ENCODE measurements around the gene MED31. TPM values are rescaled to one million over a fixed set of nuclear protein-coding genes. Genes with fewer than 3 reads are reported as not detected.
"Not testable (repeated sequence)": the region's sequence is repeated elsewhere in the genome, so short reads cannot be mapped to it uniquely, and the experiment has no call there.

Gene MED31
- polyA plus RNA-seq, 1 experiment: 24.6 TPM

- ChIA-PET POLR2A (no interaction called here), CTCF (no interaction called here)
- no peaks in the 10 kb centered on the region for H3K9me3 ChIP-seq (ENCODE audit: control insufficient read depth, insufficient read depth, low read length)
- TF ChIP-seq, protein P1, sequence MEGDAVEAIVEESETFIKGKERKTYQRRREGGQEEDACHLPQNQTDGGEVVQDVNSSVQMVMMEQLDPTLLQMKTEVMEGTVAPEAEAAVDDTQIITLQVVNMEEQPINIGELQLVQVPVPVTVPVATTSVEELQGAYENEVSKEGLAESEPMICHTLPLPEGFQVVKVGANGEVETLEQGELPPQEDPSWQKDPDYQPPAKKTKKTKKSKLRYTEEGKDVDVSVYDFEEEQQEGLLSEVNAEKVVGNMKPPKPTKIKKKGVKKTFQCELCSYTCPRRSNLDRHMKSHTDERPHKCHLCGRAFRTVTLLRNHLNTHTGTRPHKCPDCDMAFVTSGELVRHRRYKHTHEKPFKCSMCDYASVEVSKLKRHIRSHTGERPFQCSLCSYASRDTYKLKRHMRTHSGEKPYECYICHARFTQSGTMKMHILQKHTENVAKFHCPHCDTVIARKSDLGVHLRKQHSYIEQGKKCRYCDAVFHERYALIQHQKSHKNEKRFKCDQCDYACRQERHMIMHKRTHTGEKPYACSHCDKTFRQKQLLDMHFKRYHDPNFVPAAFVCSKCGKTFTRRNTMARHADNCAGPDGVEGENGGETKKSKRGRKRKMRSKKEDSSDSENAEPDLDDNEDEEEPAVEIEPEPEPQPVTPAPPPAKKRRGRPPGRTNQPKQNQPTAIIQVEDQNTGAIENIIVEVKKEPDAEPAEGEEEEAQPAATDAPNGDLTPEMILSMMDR (IDR thresholded peaks at IDR 0.05; ENCODE audit: low read depth, low read length): no peak
- no peak for DNase-seq (ENCODE audit: low read depth, low spot score)
- no peaks in the 10 kb centered on the region for H3K27me3 ChIP-seq (ENCODE audit: control insufficient read depth, insufficient read depth, low read length)
- H3K4me3 ChIP-seq (ENCODE audit: low read depth, low read length): no peak overlapping the region
- H3K27ac ChIP-seq (ENCODE audit: low read depth, low read length): no peak overlapping the region
Measured at GRCh38 chr17:6695565-6695964, 44.2 kb upstream of the MED31 start.

- no peak overlapping the region for H3K27ac ChIP-seq (ENCODE audit: low read depth, low read length)
- TF ChIP-seq, protein P1 (IDR thresholded peaks at IDR 0.05; ENCODE audit: low read depth, low read length): no peak
- no peak overlapping the region for H3K4me3 ChIP-seq (ENCODE audit: low read depth, low read length)
- POLR2A ChIA-PET: no interaction called here
- CTCF ChIA-PET: no interaction called here
- no peak for DNase-seq (ENCODE audit: low read depth, low spot score)
- H3K27me3 ChIP-seq (ENCODE audit: control insufficient read depth, insufficient read depth, low read length): peaks cover 2% of the 10 kb centered on the region
- H3K9me3 ChIP-seq (ENCODE audit: control insufficient read depth, insufficient read depth, low read length): no peaks in the 10 kb centered on the region
Measured at GRCh38 chr17:6695051-6695450, 43.6 kb upstream of the MED31 start.

DNA sequence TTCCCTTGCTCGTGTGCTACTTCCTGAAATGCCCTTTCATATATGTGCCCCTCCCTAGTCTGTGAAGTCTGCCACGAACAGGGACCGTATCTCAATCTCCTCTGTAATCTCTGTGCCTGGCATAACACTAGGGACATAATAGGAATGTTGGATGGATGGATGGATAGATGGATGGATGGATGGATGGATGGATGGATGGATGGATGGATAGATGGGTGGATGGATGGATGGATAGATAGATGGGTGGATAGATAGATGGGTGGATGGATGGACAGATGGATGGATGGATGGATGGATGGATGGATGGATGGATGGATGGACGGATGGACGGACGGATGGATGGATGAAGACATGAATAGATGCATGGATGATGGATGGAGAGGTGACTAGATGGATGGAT is 40.6 kb upstream of the MED31 start:
- H3K4me3 ChIP-seq (ENCODE audit: low read depth, low read length); H3K9me3 ChIP-seq (ENCODE audit: control insufficient read depth, insufficient read depth, low read length); H3K27ac ChIP-seq (ENCODE audit: low read depth, low read length); DNase-seq (ENCODE audit: low read depth, low spot score); H3K27me3 ChIP-seq (ENCODE audit: control insufficient read depth, insufficient read depth, low read length); POLR2A ChIA-PET; CTCF ChIA-PET: not testable (repeated sequence)

- POLR2A ChIA-PET: no interaction called here
Measured at GRCh38 chr17:6691546-6691945, 40.1 kb upstream of the MED31 start.

DNA sequence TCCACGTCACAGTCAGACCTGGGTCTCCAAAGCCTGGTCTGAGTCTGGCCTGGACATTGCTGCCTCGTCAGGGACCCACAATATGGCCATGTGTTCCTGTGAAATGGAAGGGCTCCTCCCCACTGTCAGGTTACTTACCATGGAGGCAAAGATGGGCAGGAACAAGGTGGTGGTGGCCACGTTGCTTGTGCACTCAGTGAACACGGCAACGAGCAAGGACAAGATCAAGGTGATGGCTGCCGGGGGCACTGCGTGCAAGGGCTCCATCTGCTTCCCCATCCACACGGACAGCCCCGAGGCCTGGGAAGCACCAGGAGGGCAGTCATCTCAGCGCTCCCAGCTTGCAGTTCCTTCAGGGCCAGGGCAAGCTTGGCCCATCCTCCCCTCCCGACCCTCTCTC is 39.2 kb upstream of the MED31 start:
- TF ChIP-seq, protein P1 (IDR thresholded peaks at IDR 0.05; ENCODE audit: low read depth, low read length): no peak
- no peak for DNase-seq (ENCODE audit: low read depth, low spot score)
- no peaks in the 10 kb centered on the region for H3K9me3 ChIP-seq (ENCODE audit: control insufficient read depth, insufficient read depth, low read length)
- no peak overlapping the region for H3K27ac ChIP-seq (ENCODE audit: low read depth, low read length)
- ChIA-PET CTCF (no interaction called here), POLR2A (no interaction called here)
- peaks cover 6% of the 10 kb centered on the region for H3K27me3 ChIP-seq (ENCODE audit: control insufficient read depth, insufficient read depth, low read length)
- H3K4me3 ChIP-seq (ENCODE audit: low read depth, low read length): no peak overlapping the region

More at GRCh38 chr17:6691546-6691945, 40.1 kb upstream of the MED31 start:
- Histone ChIP-seq H3K27me3 (ENCODE audit: control insufficient read depth, insufficient read depth, low read length) (peaks cover 3% of the 10 kb centered on the region), H3K27ac (ENCODE audit: low read depth, low read length) (no peak overlapping the region), H3K9me3 (ENCODE audit: control insufficient read depth, insufficient read depth, low read length) (no peaks in the 10 kb centered on the region), H3K4me3 (ENCODE audit: low read depth, low read length) (no peak overlapping the region)
- DNase-seq (ENCODE audit: low read depth, low spot score): no peak
- TF ChIP-seq, protein P1 (IDR thresholded peaks at IDR 0.05; ENCODE audit: low read depth, low read length): no peak
- CTCF ChIA-PET: no interaction called here

DNA sequence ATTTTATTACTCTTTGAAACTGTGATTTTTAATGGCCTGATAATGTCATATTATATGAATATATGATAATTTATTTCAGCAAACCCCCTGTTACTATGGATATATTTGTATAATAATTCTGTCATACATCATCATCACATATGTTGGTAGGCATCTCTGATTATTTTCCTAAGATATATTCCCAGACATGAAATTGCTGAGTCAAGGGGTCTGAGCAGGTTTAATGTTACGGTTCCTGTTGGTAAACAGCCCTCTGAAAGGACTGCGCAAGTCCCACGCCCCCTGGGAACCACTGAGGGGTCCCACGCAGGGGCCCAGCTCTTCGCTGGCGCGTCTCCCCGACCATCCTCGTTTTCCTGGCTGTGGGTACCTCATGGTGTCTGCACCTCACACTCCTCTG is 37.5 kb upstream of the MED31 start:
- H3K27me3 ChIP-seq (ENCODE audit: control insufficient read depth, insufficient read depth, low read length): peaks cover 6% of the 10 kb centered on the region
- ChIA-PET POLR2A (no interaction called here), CTCF (no interaction called here)
- TF ChIP-seq, protein P1 (IDR thresholded peaks at IDR 0.05; ENCODE audit: low read depth, low read length): no peak
- no peak for DNase-seq (ENCODE audit: low read depth, low spot score)
- H3K9me3 ChIP-seq (ENCODE audit: control insufficient read depth, insufficient read depth, low read length): no peaks in the 10 kb centered on the region
- H3K27ac ChIP-seq (ENCODE audit: low read depth, low read length): no peak overlapping the region
- H3K4me3 ChIP-seq (ENCODE audit: low read depth, low read length): no peak overlapping the region
